NCI-H774 (cell line): Measurements from ENCODE around the gene STK39.
"Not testable (repeated sequence)": the region's sequence is repeated elsewhere in the genome, so short reads cannot be mapped to it uniquely, and the experiment has no call there.

Experiments used
- DNase-seq: peaks from one replicate; lab custom pipeline; 2025; lab: John Stamatoyannopoulos, UW

STK39 gene

GRCh38 chr2:168089200-168089599 is 158.2 kb downstream of the STK39 start:
- no peak for DNase-seq

GRCh38 chr2:168087401-168087800 is 160.0 kb downstream of the STK39 start:
- DNase-seq = no peak

GRCh38 chr2:168086851-168087250 is 160.5 kb downstream of the STK39 start:
- no peak for DNase-seq

- no peak for DNase-seq
Measured at GRCh38 chr2:168085801-168086361, 161.5 kb downstream of the STK39 start.

- no peak for DNase-seq
Measured at GRCh38 chr2:168084288-168084687, 163.1 kb downstream of the STK39 start.

- not testable (repeated sequence) for DNase-seq
Measured at GRCh38 chr2:168081452-168081851, 165.9 kb downstream of the STK39 start.

GRCh38 chr2:168079236-168079635 is 168.2 kb downstream of the STK39 start:
- no peak for DNase-seq

- no peak for DNase-seq
Measured at GRCh38 chr2:168076731-168077130, 170.7 kb downstream of the STK39 start.

GRCh38 chr2:168075446-168075845 is 171.9 kb downstream of the STK39 start:
- no peak for DNase-seq

GRCh38 chr2:168072626-168073303 is 174.6 kb downstream of the STK39 start:
- DNase-seq = no peak

GRCh38 chr2:168064011-168064998 is 183.1 kb downstream of the STK39 start:
- DNase-seq = no peak

GRCh38 chr2:168062936-168063335 is 184.5 kb downstream of the STK39 start:
- no peak for DNase-seq

GRCh38 chr2:168062054-168062453 is 185.3 kb downstream of the STK39 start:
- no peak for DNase-seq

GRCh38 chr2:168060986-168061750 is 186.2 kb downstream of the STK39 start:
- DNase-seq = no peak

- no peak for DNase-seq
Measured at GRCh38 chr2:168059758-168060157, 187.6 kb downstream of the STK39 start.

- DNase-seq = no peak
Measured at GRCh38 chr2:168058675-168059074, 188.7 kb downstream of the STK39 start.

- DNase-seq = no peak
Measured at GRCh38 chr2:168056242-168056787, 191.1 kb downstream of the STK39 start.

- DNase-seq = no peak
Measured at GRCh38 chr2:168054657-168055056, 192.7 kb downstream of the STK39 start.

GRCh38 chr2:168053676-168054075 is 193.7 kb downstream of the STK39 start:
- no peak for DNase-seq

- no peak for DNase-seq
Measured at GRCh38 chr2:168052773-168053172, 194.6 kb downstream of the STK39 start.

GRCh38 chr2:168050377-168050776 is 197.0 kb downstream of the STK39 start:
- DNase-seq = no peak

- DNase-seq = no peak
Measured at GRCh38 chr2:168049609-168050008, 197.8 kb downstream of the STK39 start.
